GM19395 (cell line): ENCODE results near the gene SPARCL1.
"Not testable (repeated sequence)": the region's sequence is repeated elsewhere in the genome, so short reads cannot be mapped to it uniquely, and the experiment has no call there.

Source experiments
- ATAC-seq: cut with Tn5 transposase; IDR thresholded peaks from one replicate; pipeline ENCODE4 v1.9.1; 2021; ENCODE audit warnings: mild to moderate bottlenecking, moderate library complexity; ENCODE audit not compliant: unreplicated experiment

SPARCL1 gene

DNA sequence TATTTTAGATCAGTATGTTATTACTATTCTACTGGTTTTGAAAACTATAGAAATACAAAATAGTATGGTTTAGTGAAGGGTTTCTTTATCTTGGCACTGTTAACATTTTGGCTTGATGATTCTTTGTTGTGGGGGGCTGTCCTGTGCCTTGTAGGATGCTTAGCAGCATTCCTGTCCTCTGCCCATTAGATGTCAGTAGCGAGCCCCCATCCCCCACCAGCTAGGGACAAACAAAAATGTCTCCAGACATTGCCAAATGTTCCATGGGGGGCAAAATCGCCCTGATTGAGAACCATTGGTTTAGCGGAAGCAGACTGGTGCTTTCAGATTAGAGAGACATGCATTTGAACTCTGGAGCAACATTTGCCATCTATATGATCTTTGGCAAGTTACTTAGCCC lies 23.3 kb downstream of the SPARCL1 start:
- ATAC-seq: no peak

DNA sequence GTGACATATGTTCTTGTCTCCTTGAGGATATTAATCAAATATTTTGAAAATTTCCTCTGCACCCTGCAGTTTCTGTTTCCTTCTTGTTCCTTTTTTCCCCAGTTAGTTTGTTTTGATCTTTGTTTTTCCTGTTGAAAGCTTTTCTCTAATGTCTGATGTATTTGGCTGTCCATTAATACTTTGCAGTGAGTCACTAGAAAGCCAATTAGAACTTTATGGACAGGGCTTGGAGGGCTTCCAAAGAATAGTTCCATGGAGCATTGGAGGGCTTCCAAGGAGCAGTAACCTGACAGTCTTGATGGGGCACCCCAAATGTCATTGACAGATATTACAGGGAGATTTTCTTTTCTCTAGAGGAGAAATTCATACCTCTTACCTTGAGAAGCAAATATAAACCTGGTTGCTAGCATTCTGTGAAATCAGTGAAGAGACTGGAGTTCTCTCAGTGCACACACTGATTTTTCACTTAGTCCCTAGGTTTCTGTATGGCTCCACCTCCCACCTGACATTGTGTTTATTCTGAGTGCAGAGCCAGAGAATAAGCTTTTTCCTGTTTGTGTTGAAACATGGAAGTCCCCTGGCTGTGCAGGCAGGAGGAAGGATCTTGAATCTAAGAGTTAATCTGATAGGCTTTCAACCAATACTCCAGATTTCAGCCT lies 26.5 kb downstream of the SPARCL1 start:
- ATAC-seq: no peak

GRCh38 chr4:87500092-87500462 lies 29.1 kb downstream of the SPARCL1 start:
- ATAC-seq: peak; percentile 48

GRCh38 chr4:87499403-87500091 lies 29.6 kb downstream of the SPARCL1 start:
- peak; percentile 77 for ATAC-seq

- peak; percentile 78 for ATAC-seq
Observed at GRCh38 chr4:87498446-87498900, 30.7 kb downstream of the SPARCL1 start.

GRCh38 chr4:87497578-87497977 lies 31.6 kb downstream of the SPARCL1 start:
- ATAC-seq: no peak

- ATAC-seq: no peak
Observed at GRCh38 chr4:87497159-87497558, 32.0 kb downstream of the SPARCL1 start.

DNA sequence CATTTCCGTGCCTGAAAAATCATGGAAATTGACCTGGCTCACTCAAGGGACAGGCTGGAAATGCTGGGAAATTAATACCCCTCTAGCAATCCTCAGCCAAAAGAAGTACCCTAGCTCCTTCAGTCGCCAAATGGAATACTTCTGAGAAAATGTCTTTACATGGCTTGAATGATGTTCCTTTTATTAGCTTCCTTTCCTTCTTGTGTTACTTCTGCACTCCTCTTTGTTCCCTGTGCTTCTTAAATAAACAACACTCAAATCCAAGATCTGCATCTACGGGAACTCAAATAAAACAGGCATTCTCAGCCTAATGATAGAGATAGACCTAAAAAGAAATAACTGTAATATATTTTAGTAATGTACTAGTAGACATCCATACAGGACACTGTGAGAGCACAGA lies 36.1 kb downstream of the SPARCL1 start:
- ATAC-seq: no peak

- not testable (repeated sequence) for ATAC-seq
Observed at GRCh38 chr4:87491851-87492250, 37.3 kb downstream of the SPARCL1 start.

DNA sequence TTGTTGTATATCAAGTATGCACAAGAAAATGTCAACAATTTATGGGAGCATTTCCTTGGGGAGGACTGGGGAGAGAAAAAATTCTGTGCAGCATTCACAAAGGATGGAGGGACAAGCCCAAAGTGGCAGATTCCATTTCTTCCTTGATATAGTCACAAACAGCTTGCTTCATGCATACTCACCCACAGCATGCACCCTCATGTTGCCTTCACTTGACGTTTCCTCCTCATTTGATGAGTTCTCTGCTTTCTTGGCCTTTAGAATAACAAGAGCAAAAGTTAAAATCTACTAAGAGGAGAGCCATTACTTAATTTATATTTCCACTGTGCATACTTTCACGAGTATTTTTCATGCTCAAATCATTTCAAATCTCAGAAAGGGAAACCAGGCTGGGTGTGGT lies 37.7 kb downstream of the SPARCL1 start:
- ATAC-seq: no peak

DNA sequence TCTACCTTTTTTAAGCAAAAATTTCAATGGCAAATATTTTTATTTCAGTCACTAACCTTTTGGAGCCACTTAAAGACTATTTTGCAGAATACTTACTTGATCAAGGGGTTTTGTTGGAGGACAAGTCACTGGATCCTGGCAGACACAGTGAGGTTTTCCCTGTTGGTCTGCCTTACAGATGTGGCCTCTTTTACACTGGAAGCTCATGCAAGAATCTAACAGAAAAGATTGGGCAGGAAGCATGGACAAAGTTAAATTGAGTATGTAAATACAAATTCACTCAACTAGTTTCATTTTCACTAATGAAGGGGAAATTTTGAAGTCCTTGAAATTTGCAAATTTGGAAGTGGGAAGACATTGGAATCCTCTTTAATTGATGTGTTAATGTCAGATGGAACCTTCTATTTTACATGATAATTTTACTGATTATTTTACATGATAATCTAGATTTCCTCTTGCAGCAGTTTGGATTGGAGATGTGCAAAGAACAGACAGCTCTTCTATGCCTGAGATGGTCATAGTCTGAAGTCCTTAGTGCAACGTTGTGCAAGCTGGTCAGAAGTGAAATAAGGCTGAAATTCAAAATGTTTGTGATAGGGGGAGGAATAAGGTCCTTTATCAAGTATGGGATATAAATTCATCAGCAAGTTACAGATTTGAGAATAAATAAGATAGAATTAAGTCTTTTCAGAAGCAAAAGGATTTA lies 38.4 kb downstream of the SPARCL1 start:
- no peak for ATAC-seq

GRCh38 chr4:87489678-87490077 lies 39.5 kb downstream of the SPARCL1 start:
- no peak for ATAC-seq

- not testable (repeated sequence) for ATAC-seq
Observed at GRCh38 chr4:87488666-87489065, 40.5 kb downstream of the SPARCL1 start.

DNA sequence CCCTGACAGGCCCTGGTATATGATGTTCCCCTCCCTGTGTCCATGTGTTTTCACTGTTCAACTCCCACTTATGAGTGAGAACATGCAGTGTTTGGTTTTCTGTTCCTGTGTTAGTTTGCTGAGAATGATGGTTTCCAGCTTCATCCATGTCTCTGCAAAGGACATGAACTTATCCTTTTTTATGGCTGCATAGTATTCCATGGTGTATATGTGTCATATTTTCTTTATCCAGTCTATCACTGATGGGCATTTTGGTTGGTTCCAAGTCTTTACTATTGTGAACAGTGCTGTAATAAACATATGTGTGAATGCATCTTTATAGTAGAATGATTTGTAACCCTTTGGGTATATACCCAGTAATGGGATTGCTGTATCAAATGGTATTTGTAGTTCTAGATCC lies 45.9 kb downstream of the SPARCL1 start:
- not testable (repeated sequence) for ATAC-seq

- no peak for ATAC-seq
Observed at GRCh38 chr4:87481377-87481776, 47.8 kb downstream of the SPARCL1 start.

GRCh38 chr4:87478732-87479250 lies 50.4 kb downstream of the SPARCL1 start:
- ATAC-seq: no peak

- no peak for ATAC-seq
Observed at GRCh38 chr4:87476934-87477333, 52.2 kb downstream of the SPARCL1 start.

DNA sequence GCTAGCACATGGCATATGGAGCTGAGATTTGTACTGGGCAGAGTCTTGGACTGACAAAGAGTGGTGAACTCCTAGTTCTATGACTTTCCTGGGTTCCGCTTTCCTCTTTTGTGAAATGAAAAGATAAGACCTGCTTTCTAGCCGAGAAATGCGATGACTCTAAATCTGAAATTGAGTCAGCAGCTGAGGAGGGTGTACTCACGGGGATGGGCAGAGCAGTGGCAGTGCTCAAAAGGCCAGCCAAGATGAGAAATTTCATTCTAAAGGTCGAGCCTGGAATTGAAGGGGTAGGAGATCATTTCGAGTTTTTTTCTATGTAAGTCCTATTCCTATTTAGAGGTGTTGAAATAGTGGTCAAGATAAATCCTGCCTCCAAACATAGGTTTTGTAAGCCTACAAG lies 59.8 kb downstream of the SPARCL1 start:
- ATAC-seq: no peak

- peak; percentile 64 for ATAC-seq
Observed at GRCh38 chr4:87465739-87466366, 63.3 kb downstream of the SPARCL1 start.

DNA sequence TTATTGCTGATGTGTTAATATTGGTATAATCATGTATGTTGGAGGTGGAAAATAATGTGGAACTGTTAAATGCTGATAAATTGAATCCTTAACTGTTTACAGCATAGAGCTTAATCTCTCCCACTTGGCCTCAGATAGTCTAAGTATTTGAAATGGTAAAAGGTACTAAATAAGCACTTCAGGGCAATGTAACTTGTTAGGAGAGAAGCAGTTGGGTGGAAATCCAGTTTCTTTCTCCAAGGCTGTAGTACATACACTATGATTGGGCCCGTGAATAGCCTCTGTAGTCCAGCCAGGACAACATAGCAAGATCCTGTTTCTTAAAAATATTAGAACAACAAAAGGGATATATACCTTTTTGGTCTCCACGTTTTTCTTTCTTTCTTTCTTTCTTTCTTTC lies 67.1 kb downstream of the SPARCL1 start:
- no peak for ATAC-seq

GRCh38 chr4:87461281-87461700 lies 67.9 kb downstream of the SPARCL1 start:
- peak; percentile 47 for ATAC-seq
